ENCODE data around the gene HEBP1. TPM values are rescaled to one million over a fixed set of nuclear protein-coding genes. Genes with fewer than 3 reads are reported as not detected.

Gene HEBP1
- total RNA-seq, 2 experiments from 2014 or later, result 23.9 to 24.8 TPM

GRCh38 chr12:13024531-13024916 lies 24.5 kb upstream of the HEBP1 start:
- ATAC-seq (no peak), DNase-seq (no peak)
- ChIA-PET CTCF (no interaction called here), POLR2A (interaction anchor here (0.7 kb wide), 1 partner anchor 1394 kb away, joined by 3 read pairs; no protein-coding TSS in a partner anchor)
- Mint-ChIP-seq H3K27ac (no peak overlapping the region), H3K4me3 (no peak overlapping the region), H3K36me3 (ENCODE audit: low read depth) (no peaks in the 10 kb centered on the region), H3K27me3 (peaks cover 4% of the 10 kb centered on the region), H3K4me1 (ENCODE audit: low read depth) (no peaks in the 10 kb centered on the region), H3K9me3 (no peaks in the 10 kb centered on the region)
- TF ChIP-seq CTCF (IDR thresholded peaks at IDR 0.05), result no peak
- intact Hi-C loops (cut with micrococcal nuclease), result no loop called here

GRCh38 chr12:13023811-13024530 lies 23.9 kb upstream of the HEBP1 start:
- Mint-ChIP-seq H3K9me3 (no peaks in the 10 kb centered on the region), H3K4me3 (no peak overlapping the region), H3K36me3 (ENCODE audit: low read depth) (no peaks in the 10 kb centered on the region), H3K27ac (no peak overlapping the region), H3K27me3 (peaks cover 4% of the 10 kb centered on the region), H3K4me1 (ENCODE audit: low read depth) (no peaks in the 10 kb centered on the region)
- DNase-seq, result no peak
- CTCF ChIA-PET, result no interaction called here
- intact Hi-C loops (cut with micrococcal nuclease), result no loop called here
- POLR2A ChIA-PET, result interaction anchor here (0.7 kb wide), 1 partner anchor 1394 kb away, joined by 3 read pairs; no protein-coding TSS in a partner anchor
- TF ChIP-seq CTCF (IDR thresholded peaks at IDR 0.05), result no peak
- ATAC-seq, result no peak

GRCh38 chr12:13022851-13023271 lies 22.8 kb upstream of the HEBP1 start:
- no peak for TF ChIP-seq CTCF (IDR thresholded peaks at IDR 0.05)
- peaks cover 6% of the 10 kb centered on the region for H3K27me3 Mint-ChIP-seq
- ChIA-PET POLR2A (no interaction called here), CTCF (no interaction called here)
- H3K9me3 Mint-ChIP-seq, result no peaks in the 10 kb centered on the region
- no peak overlapping the region for H3K27ac Mint-ChIP-seq
- DNase-seq, result no peak
- intact Hi-C loops (cut with micrococcal nuclease), result no loop called here
- no peaks in the 10 kb centered on the region for H3K4me1 Mint-ChIP-seq (ENCODE audit: low read depth)
- no peak for ATAC-seq
- no peaks in the 10 kb centered on the region for H3K36me3 Mint-ChIP-seq (ENCODE audit: low read depth)
- H3K4me3 Mint-ChIP-seq, result no peak overlapping the region

- Mint-ChIP-seq H3K27ac (no peak overlapping the region), H3K4me3 (no peak overlapping the region), H3K36me3 (ENCODE audit: low read depth) (no peaks in the 10 kb centered on the region), H3K4me1 (ENCODE audit: low read depth) (no peaks in the 10 kb centered on the region), H3K27me3 (peaks cover 5% of the 10 kb centered on the region), H3K9me3 (no peaks in the 10 kb centered on the region)
- DNase-seq (no peak), ATAC-seq (no peak)
- TF ChIP-seq CTCF (IDR thresholded peaks at IDR 0.05), result no peak
- ChIA-PET POLR2A (no interaction called here), CTCF (no interaction called here)
- intact Hi-C loops (cut with micrococcal nuclease), result no loop called here
Measured at GRCh38 chr12:13011098-13011497, 11.0 kb upstream of the HEBP1 start.

GRCh38 chr12:13008741-13009380 lies 8.8 kb upstream of the HEBP1 start:
- intact Hi-C loops (cut with micrococcal nuclease), result no loop called here
- Mint-ChIP-seq H3K4me3 (no peak overlapping the region), H3K4me1 (ENCODE audit: low read depth) (no peaks in the 10 kb centered on the region), H3K27me3 (no peaks in the 10 kb centered on the region), H3K27ac (no peak overlapping the region), H3K9me3 (no peaks in the 10 kb centered on the region), H3K36me3 (ENCODE audit: low read depth) (no peaks in the 10 kb centered on the region)
- TF ChIP-seq CTCF (IDR thresholded peaks at IDR 0.05), result no peak
- ChIA-PET POLR2A (no interaction called here), CTCF (no interaction called here)
- DNase-seq (no peak), ATAC-seq (no peak)

All from activated CD8-positive, alpha-beta T cell treated with anti-CD3 and anti-CD28 coated beads for 36 hours (primary cell).